NK-92 treated with Interleukin-12 subunit alpha and Interleukin-12 subunit beta, amount 100 ng/mL, for 24 hours (cell line): Measurements from ENCODE around the gene HDAC7.
A peak's percentile ranks its signal among the peaks of the same experiment; 100 is the strongest.
"Not testable (repeated sequence)": the region's sequence is repeated elsewhere in the genome, so short reads cannot be mapped to it uniquely, and the experiment has no call there.

Source experiments
- DNase-seq: peaks from one replicate; lab custom pipeline; 2025; lab: John Stamatoyannopoulos, UW

HDAC7 gene

GRCh38 chr12:47828976-47829482 lies 9.3 kb upstream of the HDAC7 start:
- no peak for DNase-seq

- no peak for DNase-seq
Measured at GRCh38 chr12:47828008-47828975, 8.6 kb upstream of the HDAC7 start.

- no peak for DNase-seq
Measured at GRCh38 chr12:47825173-47825639, 5.5 kb upstream of the HDAC7 start.

GRCh38 chr12:47824635-47825034 lies 4.9 kb upstream of the HDAC7 start:
- DNase-seq, result no peak

DNA sequence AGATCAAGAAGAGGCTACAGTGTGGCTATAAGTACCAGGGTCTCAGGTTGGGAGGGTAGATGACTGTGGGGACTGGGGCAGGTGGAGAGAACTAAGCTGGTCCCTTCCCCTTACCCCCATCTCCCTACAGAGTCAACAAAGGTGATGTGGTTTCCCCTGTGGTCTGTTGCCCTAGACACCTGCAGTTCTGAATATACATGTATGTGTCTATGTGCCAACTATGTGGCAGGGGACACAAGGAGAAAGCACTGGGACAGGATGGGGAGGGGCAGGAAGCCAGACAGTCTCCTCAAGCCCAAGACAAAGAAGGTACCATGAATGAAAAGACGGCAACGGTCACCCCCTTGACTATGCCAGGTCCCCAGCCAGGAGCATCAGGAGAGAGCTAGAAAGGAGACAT lies 4.5 kb upstream of the HDAC7 start:
- DNase-seq, result no peak

DNA sequence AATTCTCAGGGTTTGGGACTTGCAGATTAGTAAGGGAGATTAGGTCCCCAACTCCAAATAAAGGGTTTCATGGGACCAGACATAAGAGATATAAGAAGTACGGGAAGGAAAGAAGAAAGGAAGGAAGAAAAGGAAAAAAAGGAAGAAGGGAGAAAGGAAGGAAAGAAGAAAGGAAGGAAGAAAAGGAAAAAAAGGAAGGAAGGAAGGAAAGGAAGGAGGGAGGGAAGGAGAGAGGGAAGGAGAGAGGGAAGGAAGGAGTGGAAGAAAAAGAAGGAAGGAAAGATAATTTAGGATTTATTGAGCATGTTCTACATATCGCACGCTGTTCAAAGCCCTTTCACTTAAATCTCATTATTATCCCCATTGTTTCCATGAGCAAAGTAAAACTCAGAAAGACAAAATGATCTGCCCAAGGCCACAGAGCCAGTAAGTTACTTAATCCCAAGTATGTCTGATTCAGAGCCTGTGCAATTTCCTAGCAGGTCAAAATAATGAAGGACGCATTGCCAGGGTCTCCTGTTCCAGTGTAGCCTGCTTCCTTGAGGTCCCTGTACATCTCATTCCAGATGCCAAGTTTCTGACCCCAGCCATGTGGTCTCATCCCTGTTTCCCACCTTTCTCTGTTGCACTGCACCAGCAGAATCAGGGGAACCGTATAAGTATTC lies 3.9 kb upstream of the HDAC7 start:
- DNase-seq, result no peak

- DNase-seq, result no peak
Measured at GRCh38 chr12:47822863-47823262, 3.2 kb upstream of the HDAC7 start.

GRCh38 chr12:47822401-47822800 lies 2.7 kb upstream of the HDAC7 start:
- no peak for DNase-seq

GRCh38 chr12:47821346-47821706 lies 1.6 kb upstream of the HDAC7 start:
- DNase-seq, result no peak

- no peak for DNase-seq
Measured at GRCh38 chr12:47820631-47821345, 1.1 kb upstream of the HDAC7 start.

GRCh38 chr12:47819138-47819895 lies 386 bp downstream of the HDAC7 start:
- peak; percentile 69 for DNase-seq

GRCh38 chr12:47818467-47819137 lies 1.1 kb downstream of the HDAC7 start:
- peak; percentile 69 for DNase-seq

DNA sequence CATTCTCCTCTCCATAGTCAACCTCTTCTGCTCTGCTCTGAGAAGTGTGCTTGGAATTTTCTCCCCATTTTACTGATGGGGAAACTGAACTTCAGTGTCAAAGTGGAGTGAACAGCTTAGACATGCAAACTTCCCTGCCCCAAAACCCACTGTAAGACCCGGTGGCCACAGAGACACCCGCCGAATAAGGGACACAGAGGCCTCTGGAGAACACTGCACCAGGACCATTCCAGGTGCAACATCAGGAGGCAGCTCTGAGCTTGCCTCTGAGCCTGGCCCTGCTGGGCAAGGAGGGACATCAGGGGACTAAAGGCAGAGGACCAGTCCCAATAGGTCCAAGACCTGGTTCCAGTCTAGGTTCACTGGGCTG lies 1.7 kb downstream of the HDAC7 start:
- DNase-seq, result no peak

GRCh38 chr12:47817272-47818006 lies 2.3 kb downstream of the HDAC7 start:
- DNase-seq, result peak; percentile 30

DNA sequence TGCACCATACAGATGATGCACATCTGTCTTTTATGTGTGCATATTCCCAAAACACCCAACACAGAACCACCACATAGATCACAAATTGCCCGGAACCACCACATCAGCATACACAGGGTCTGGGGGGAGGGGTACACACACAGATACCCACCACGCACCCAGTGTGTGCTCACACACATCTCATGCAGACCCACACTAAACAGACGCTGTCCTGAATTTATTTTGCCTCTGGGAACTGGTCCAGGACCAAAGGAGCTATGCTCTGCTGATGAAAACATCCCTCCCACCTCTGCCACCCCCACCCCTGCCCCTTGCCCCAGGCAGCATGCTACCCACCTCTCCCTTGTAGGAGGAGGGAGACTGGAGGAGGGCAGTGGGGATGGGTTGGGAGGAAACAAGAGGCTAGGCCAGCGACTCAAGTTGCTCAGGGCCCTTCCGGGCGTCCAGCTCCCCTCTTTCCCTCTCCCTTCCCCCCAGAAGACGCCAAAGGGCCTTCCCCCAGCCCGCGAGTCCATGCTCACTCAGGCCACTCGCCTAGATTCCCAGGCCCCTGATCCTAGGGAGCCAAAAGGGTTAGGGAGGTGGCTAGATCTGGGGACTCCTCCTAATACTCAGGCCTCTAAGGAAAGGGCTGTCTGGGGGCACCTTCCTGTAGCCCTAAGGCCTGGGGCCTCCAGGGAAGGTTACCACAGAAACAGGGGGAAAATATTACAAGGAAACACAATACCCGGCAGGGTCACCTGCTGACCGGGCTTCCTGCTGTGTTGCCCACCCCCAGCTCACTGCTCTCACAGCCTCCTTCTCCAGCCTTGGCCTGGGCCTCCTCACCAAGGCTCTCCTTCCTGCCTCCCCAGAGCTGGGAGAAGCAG lies 3.1 kb downstream of the HDAC7 start:
- no peak for DNase-seq

- not testable (repeated sequence) for DNase-seq
Measured at GRCh38 chr12:47815447-47815846, 4.3 kb downstream of the HDAC7 start.

GRCh38 chr12:47814539-47815170 lies 5.0 kb downstream of the HDAC7 start:
- DNase-seq, result no peak

DNA sequence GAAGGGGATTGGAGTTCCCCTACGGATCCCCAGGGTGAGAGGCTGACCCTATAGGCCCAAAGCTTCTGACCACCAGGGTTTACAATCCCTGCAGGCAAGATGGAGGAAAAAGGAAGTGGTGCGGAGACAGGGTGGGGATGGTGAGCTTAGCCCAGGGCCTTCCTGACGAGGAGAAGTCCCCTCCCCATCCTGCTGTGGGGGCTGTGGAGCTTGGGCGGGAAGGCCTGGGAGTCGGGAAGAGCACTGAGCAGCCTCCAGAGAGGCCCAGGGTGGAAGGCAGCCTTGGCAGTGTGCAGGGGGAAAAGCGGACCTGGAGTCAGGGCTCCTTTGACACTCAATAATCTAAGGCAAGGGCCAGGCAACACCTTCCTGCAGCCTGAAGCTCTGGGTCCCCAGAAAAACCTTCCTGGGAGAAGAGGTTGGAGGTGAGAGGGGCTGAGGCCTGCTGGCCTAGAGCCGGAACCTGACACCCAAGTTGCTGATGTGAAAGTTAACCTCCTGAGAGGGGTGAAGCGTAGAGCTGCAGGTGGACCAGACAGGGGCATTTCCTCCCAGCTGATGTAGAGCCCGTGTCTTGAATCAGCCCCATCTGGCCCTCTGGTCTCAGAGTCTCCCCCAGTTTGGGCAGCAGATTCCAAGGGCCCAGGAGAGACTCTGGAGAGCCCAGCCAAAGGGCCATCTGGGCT lies 6.0 kb downstream of the HDAC7 start:
- DNase-seq, result peak; percentile 37
